ENCODE measurements around the gene TKT. TPM values are rescaled to one million over a fixed set of nuclear protein-coding genes. Genes with fewer than 3 reads are reported as not detected.

Gene TKT
- total and polyA plus RNA-seq, 3 donors from 2014 or later, result 99.9 to 184 (median 112) TPM

DNA sequence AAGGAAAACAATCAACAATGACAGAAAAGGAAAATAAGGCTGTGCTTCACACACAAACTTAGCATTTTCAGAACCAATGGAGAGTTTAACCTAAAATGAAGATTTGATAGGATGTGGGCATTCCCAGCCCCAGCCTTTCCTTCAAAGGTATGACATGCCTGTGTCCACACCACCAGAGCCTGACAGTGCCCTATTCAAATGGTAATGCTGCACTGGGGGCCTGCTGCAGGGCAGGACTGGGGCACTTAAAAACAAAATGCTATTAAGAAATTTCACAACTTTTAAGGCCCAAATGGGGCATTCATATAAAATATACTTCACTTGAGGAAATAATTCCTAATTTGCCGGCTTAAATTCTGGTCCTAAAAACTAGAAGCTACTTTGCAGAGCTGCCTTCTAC lies 30.9 kb upstream of the TKT start:
- DNase-seq, result no peak
- Histone ChIP-seq H3K36me3 (ENCODE audit: low read depth, missing control alignments) (no peaks in the 10 kb centered on the region), H3K4me1 (peaks cover 11% of the 10 kb centered on the region), H3K4me3 (no peak overlapping the region), H3K9me3 (no peaks in the 10 kb centered on the region), H3K27me3 (no peaks in the 10 kb centered on the region), H3K27ac (no peak overlapping the region)
- WGBS, 2 donors, result 56 to 80% methylated on average over 1 of the region's 1 CpG
- TF ChIP-seq, protein P1, sequence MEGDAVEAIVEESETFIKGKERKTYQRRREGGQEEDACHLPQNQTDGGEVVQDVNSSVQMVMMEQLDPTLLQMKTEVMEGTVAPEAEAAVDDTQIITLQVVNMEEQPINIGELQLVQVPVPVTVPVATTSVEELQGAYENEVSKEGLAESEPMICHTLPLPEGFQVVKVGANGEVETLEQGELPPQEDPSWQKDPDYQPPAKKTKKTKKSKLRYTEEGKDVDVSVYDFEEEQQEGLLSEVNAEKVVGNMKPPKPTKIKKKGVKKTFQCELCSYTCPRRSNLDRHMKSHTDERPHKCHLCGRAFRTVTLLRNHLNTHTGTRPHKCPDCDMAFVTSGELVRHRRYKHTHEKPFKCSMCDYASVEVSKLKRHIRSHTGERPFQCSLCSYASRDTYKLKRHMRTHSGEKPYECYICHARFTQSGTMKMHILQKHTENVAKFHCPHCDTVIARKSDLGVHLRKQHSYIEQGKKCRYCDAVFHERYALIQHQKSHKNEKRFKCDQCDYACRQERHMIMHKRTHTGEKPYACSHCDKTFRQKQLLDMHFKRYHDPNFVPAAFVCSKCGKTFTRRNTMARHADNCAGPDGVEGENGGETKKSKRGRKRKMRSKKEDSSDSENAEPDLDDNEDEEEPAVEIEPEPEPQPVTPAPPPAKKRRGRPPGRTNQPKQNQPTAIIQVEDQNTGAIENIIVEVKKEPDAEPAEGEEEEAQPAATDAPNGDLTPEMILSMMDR (IDR thresholded peaks at IDR 0.05), result no peak
- TF ChIP-seq POLR2A (IDR thresholded peaks at IDR 0.05), result no peak
- intact Hi-C loops (cut with DNase I; ENCODE audit: low total_unique reads), result no loop called here

DNA sequence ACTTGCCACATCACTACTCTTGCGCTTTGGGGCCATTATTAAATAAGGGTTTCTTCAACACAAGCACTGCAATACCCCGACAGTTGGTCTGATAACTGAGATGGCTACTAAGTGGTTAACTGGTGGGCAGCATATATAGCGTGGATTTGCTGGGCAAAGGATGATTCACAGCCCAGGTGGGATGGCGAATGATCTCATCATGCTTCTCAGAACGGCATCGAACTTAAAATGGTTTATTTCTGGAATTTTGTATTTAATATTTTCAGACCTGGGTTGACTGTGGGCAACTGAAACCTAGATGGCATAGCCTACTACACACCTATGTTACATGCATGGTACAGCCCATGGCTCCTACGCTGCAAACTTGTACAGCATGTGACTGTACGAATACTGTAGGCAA lies 26.8 kb upstream of the TKT start:
- H3K9me3 ChIP-seq, result no peaks in the 10 kb centered on the region
- no peak overlapping the region for H3K4me3 ChIP-seq
- H3K27ac ChIP-seq, result no peak overlapping the region
- TF ChIP-seq, protein P1 (IDR thresholded peaks at IDR 0.05), result no peak
- TF ChIP-seq POLR2A (IDR thresholded peaks at IDR 0.05), result no peak
- no peaks in the 10 kb centered on the region for H3K36me3 ChIP-seq (ENCODE audit: low read depth, missing control alignments)
- DNase-seq, result no peak
- WGBS, 2 donors, result 90 to 91% methylated on average over 8 of the region's 8 CpGs
- H3K27me3 ChIP-seq, result no peaks in the 10 kb centered on the region
- H3K4me1 ChIP-seq, result peaks cover 10% of the 10 kb centered on the region
- intact Hi-C loops (cut with DNase I; ENCODE audit: low total_unique reads), result no loop called here

DNA sequence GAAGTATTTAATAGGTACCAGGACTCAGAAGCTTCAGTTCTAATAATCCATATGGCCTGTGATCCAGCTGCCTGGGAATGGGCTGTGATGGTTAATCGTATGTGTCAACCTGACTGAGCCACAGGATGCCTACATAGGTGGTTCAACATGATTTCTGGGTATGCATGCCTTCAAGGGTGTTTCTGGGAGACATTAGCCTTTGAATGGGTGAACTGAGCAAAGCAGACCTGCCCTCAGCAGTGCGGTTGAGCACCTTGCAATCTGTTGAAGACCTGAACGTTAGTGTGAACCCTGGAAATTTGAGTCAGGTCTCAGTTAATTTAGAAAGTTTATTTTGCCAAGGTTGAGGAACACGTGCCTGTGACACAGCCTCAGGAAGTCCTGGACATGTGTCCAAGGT lies 22.8 kb upstream of the TKT start:
- H3K27me3 ChIP-seq, result no peaks in the 10 kb centered on the region
- intact Hi-C loops (cut with DNase I; ENCODE audit: low total_unique reads), result no loop called here
- no peaks in the 10 kb centered on the region for H3K9me3 ChIP-seq
- no peak for DNase-seq
- no peaks in the 10 kb centered on the region for H3K36me3 ChIP-seq (ENCODE audit: low read depth, missing control alignments)
- H3K4me1 ChIP-seq, result no peaks in the 10 kb centered on the region
- WGBS, 2 donors, result 89 to 95% methylated on average over 4 of the region's 4 CpGs
- H3K4me3 ChIP-seq, result no peak overlapping the region
- H3K27ac ChIP-seq, result no peak overlapping the region
- TF ChIP-seq, protein P1 (IDR thresholded peaks at IDR 0.05), result no peak
- TF ChIP-seq POLR2A (IDR thresholded peaks at IDR 0.05), result no peak

DNA sequence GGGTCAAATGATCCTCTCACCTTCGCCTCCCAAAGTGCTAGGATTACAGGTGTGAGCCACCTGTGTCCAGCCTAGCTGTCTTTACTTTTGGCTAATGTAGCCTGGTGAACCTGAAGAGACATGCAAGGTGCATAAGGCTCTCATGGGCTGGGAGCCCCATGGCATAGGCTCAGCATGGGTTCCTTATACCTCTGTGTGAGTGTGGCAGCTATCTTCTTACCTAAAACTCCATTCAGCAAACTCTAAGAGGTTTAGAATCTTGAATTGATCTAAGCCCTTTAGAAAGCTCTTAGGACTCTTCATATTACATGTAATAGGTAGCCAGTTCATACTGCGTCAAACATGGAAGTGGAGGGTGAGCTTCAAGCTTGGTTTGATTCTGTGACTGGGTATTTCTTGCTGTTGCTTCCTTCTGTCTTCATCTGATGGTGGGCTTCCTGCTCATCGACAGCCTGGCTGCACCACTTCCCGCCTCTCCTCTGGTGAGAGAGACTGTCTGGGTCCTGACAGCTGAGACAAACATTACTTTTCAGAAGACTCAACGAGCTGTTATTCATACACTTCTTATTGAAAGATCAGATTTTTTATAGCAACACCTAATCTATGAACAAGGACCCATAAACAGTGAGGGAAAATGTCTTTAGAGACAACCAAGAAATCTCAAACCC lies 19.2 kb upstream of the TKT start:
- no peak for TF ChIP-seq POLR2A (IDR thresholded peaks at IDR 0.05)
- TF ChIP-seq, protein P1 (IDR thresholded peaks at IDR 0.05), result no peak
- Histone ChIP-seq H3K9me3 (no peaks in the 10 kb centered on the region), H3K36me3 (ENCODE audit: low read depth, missing control alignments) (no peaks in the 10 kb centered on the region), H3K4me1 (peaks cover 6% of the 10 kb centered on the region), H3K27me3 (no peaks in the 10 kb centered on the region), H3K4me3 (no peak overlapping the region), H3K27ac (no peak overlapping the region)
- 77 to 78% methylated on average over 5 of the region's 5 CpGs for WGBS, 2 donors
- no peak for DNase-seq
- intact Hi-C loops (cut with DNase I; ENCODE audit: low total_unique reads), result no loop called here

DNA sequence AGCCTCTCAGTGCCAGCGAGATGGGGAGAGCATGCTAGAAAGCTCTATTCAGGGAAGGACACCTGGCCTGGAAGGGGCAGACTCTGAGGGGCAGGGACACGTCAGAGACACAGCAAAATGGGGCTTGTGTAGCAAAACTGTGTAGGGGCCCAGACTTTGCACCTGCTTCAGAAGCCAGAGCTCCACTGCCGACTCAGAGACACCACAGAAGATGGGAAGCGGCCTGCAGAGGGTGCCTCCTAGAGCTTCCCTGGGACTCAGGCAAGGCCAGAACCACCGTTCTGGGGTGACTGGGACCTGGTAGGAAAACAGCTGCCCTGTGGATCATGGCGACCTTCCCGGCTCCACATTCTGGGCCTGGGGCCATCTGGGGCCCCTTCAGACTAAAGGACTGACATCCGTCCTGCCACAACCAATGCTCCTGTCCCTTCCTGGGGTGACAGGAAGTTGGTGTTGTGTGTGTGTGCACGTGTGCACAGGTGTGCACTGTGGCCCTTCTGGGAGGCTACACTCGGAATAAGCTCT lies 17.4 kb upstream of the TKT start:
- no peak overlapping the region for H3K4me3 ChIP-seq
- no peak for DNase-seq
- no peaks in the 10 kb centered on the region for H3K36me3 ChIP-seq (ENCODE audit: low read depth, missing control alignments)
- no peaks in the 10 kb centered on the region for H3K9me3 ChIP-seq
- WGBS, 2 donors, result 79 to 89% methylated on average over 6 to 10 of the region's 10 CpGs
- H3K4me1 ChIP-seq, result peaks cover 13% of the 10 kb centered on the region
- no peak for TF ChIP-seq POLR2A (IDR thresholded peaks at IDR 0.05)
- TF ChIP-seq, protein P1 (IDR thresholded peaks at IDR 0.05), result no peak
- intact Hi-C loops (cut with DNase I; ENCODE audit: low total_unique reads), result no loop called here
- no peaks in the 10 kb centered on the region for H3K27me3 ChIP-seq
- no peak overlapping the region for H3K27ac ChIP-seq

Data from testis (tissue), 3 donors.